Tibial nerve (tissue), 4 donors: ENCODE data around the gene CDK19.

Experiments
- EP300 ChIP-seq, 2 donors: sonication (generic); formaldehyde crosslinking; IDR thresholded peaks; one replicate each; pipeline ENCODE4 v1.6.1; 2017; ENCODE audit warnings: antibody characterized with exemption in 2 of 2, mild to moderate bottlenecking in 1 of 2
- POLR2A ChIP-seq, 2 donors: fragments of 450-650 bp; IDR thresholded peaks; one replicate each; pipeline ENCODE4 v1.6.1; 2017; ENCODE audit warnings: antibody characterized with exemption in 2 of 2, mild to moderate bottlenecking in 2 of 2, moderate library complexity in 2 of 2
- TF ChIP-seq, protein P1 (sequence below), 5 experiments: fragments of 200-600 bp in 3 of 5; fragments of 450-650 bp in 2 of 5; sonication (generic) in 3 of 5; IDR thresholded peaks; one replicate each; pipeline ENCODE4 v1.5.1; 2016 to 2019; ENCODE audit warnings: antibody characterized with exemption in 5 of 5, mild to moderate bottlenecking in 3 of 5, moderate library complexity in 2 of 5

DNA sequence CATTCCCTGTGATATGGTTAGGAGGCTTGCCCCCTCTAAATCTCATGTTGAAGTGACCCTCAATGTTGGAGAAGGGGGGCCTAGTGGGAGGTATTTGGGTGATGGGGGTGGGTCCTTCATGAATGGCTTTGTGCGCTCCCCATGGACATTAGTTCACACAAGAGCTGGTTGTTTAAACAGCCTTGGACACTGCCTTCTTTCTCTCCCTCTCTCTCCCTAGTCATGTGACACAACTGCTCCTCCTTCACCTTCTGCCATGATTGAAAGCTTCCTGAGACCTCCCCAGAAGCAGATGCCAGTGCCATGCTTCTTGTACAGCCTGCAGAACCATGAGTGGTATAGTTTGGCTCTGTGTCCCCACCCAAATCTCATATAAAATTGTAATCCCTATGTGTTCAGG lies 221.6 kb downstream of the CDK19 start:
- TF ChIP-seq, protein P1, sequence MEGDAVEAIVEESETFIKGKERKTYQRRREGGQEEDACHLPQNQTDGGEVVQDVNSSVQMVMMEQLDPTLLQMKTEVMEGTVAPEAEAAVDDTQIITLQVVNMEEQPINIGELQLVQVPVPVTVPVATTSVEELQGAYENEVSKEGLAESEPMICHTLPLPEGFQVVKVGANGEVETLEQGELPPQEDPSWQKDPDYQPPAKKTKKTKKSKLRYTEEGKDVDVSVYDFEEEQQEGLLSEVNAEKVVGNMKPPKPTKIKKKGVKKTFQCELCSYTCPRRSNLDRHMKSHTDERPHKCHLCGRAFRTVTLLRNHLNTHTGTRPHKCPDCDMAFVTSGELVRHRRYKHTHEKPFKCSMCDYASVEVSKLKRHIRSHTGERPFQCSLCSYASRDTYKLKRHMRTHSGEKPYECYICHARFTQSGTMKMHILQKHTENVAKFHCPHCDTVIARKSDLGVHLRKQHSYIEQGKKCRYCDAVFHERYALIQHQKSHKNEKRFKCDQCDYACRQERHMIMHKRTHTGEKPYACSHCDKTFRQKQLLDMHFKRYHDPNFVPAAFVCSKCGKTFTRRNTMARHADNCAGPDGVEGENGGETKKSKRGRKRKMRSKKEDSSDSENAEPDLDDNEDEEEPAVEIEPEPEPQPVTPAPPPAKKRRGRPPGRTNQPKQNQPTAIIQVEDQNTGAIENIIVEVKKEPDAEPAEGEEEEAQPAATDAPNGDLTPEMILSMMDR (IDR thresholded peaks at IDR 0.05): no peak
- TF ChIP-seq POLR2A (IDR thresholded peaks at IDR 0.05): no peak
- no peak for TF ChIP-seq EP300 (IDR thresholded peaks at IDR 0.05)
